NCI-H2107 treated with DMSO at 0.1 percent for 48 hours (cell line): ENCODE data around the gene TMTC4.

Experiments
- DNase-seq: peaks from one replicate; lab custom pipeline; 2025; ENCODE audit not compliant: unreplicated experiment; lab: John Stamatoyannopoulos, UW

Gene TMTC4

GRCh38 chr13:100667894-100668293 lies 6.7 kb downstream of the TMTC4 start:
- DNase-seq: no peak

GRCh38 chr13:100666124-100666523 lies 8.5 kb downstream of the TMTC4 start:
- DNase-seq: peak; percentile 60

- DNase-seq: no peak
These were observed 9.2 kb downstream of the TMTC4 start for GRCh38 chr13:100665403-100665802.

GRCh38 chr13:100664171-100664900 lies 10.3 kb downstream of the TMTC4 start:
- no peak for DNase-seq

GRCh38 chr13:100662468-100663211 lies 12.0 kb downstream of the TMTC4 start:
- DNase-seq: no peak

GRCh38 chr13:100660761-100661160 lies 13.8 kb downstream of the TMTC4 start:
- DNase-seq: no peak

- no peak for DNase-seq
These were observed 15.0 kb downstream of the TMTC4 start for GRCh38 chr13:100659578-100659977.

- no peak for DNase-seq
These were observed 16.2 kb downstream of the TMTC4 start for GRCh38 chr13:100658363-100658762.

- no peak for DNase-seq
These were observed 16.7 kb downstream of the TMTC4 start for GRCh38 chr13:100657881-100658315.

- DNase-seq: no peak
These were observed 22.1 kb downstream of the TMTC4 start for GRCh38 chr13:100652510-100652909.

GRCh38 chr13:100650326-100650725 lies 24.3 kb downstream of the TMTC4 start:
- peak; percentile 65 for DNase-seq

GRCh38 chr13:100648354-100648753 lies 26.2 kb downstream of the TMTC4 start:
- no peak for DNase-seq

- DNase-seq: no peak
These were observed 27.7 kb downstream of the TMTC4 start for GRCh38 chr13:100646871-100647270.

- peak; percentile 42 for DNase-seq
These were observed 28.4 kb downstream of the TMTC4 start for GRCh38 chr13:100646030-100646673.

- DNase-seq: peak; percentile 90
These were observed 29.2 kb downstream of the TMTC4 start for GRCh38 chr13:100645382-100645781.

- DNase-seq: peak; percentile 85
These were observed 30.2 kb downstream of the TMTC4 start for GRCh38 chr13:100644371-100644770.

GRCh38 chr13:100637796-100638195 lies 36.8 kb downstream of the TMTC4 start:
- DNase-seq: no peak

- DNase-seq: no peak
These were observed 37.2 kb downstream of the TMTC4 start for GRCh38 chr13:100637380-100637779.

GRCh38 chr13:100636441-100636840 lies 38.2 kb downstream of the TMTC4 start:
- DNase-seq: peak; percentile 14

GRCh38 chr13:100636004-100636403 lies 38.6 kb downstream of the TMTC4 start:
- no peak for DNase-seq

GRCh38 chr13:100634696-100635095 lies 39.9 kb downstream of the TMTC4 start:
- no peak for DNase-seq

- no peak for DNase-seq
These were observed 41.1 kb downstream of the TMTC4 start for GRCh38 chr13:100633461-100633860.
